H9 (cell line): ENCODE results near the gene NCAM1. TPM values are rescaled to one million over a fixed set of nuclear protein-coding genes. Genes with fewer than 3 reads are reported as not detected.

Experiments
- DNase-seq: peaks from one replicate; pipeline ENCODE4 v3.0.0-alpha.2; 2017
- H2AFZ ChIP-seq: one replicate; pipeline ENCODE4 v1.6.1; 2013; ENCODE audit warnings: mild to moderate bottlenecking, low read length, control low read depth, moderate library complexity
- H2AK5ac ChIP-seq: 2 replicates; pipeline ENCODE4 v1.6.1; 2013; ENCODE audit warnings: low read length, control low read depth, mixed read lengths; ENCODE audit not compliant: insufficient read length
- H2BK120ac ChIP-seq: one replicate; pipeline ENCODE4 v1.6.1; 2013; ENCODE audit warnings: low read depth, mild to moderate bottlenecking, low read length, control low read depth, inconsistent platforms; ENCODE audit not compliant: poor library complexity, severe bottlenecking
- H2BK12ac ChIP-seq: 2 replicates; pipeline ENCODE4 v1.6.1; 2013; ENCODE audit warnings: low read length, control low read depth, mixed read lengths, low read depth; ENCODE audit not compliant: insufficient read length
- H2BK15ac ChIP-seq: 2 replicates; pipeline ENCODE4 v1.6.1; 2013; ENCODE audit warnings: low read depth, low read length, control low read depth
- H2BK20ac ChIP-seq: one replicate; pipeline ENCODE4 v1.6.1; 2013; ENCODE audit warnings: low read depth, mild to moderate bottlenecking, low read length, control low read depth, inconsistent platforms; ENCODE audit not compliant: poor library complexity, severe bottlenecking
- H2BK5ac ChIP-seq: 2 replicates; pipeline ENCODE4 v1.6.1; 2013; ENCODE audit warnings: low read length, control low read depth, mixed read lengths; ENCODE audit not compliant: insufficient read length
- H3K14ac ChIP-seq: 2 replicates; pipeline ENCODE4 v1.6.1; 2013; ENCODE audit warnings: low read length, control low read depth; ENCODE audit not compliant: insufficient read depth
- H3K18ac ChIP-seq: 2 replicates; pipeline ENCODE4 v1.6.1; 2013; ENCODE audit warnings: low read depth, mild to moderate bottlenecking, mixed read lengths, low read length, control low read depth; ENCODE audit not compliant: insufficient read length
- H3K23ac ChIP-seq: 2 replicates; pipeline ENCODE4 v1.6.1; 2013; ENCODE audit warnings: low read length, control low read depth, mixed read lengths, low read depth; ENCODE audit not compliant: insufficient read length
- H3K23me2 ChIP-seq: 2 replicates; pipeline ENCODE4 v1.6.1; 2013; ENCODE audit warnings: low read depth, mild to moderate bottlenecking, mixed read lengths, low read length, control low read depth; ENCODE audit not compliant: insufficient read length, poor library complexity, severe bottlenecking
- H3K27ac ChIP-seq: 2 replicates; pipeline ENCODE4 v1.5.1; 2013; ENCODE audit warnings: low read length, control low read depth, mixed read lengths, low read depth; ENCODE audit not compliant: insufficient read length
- H3K27me3 ChIP-seq: 2 replicates; pipeline ENCODE4 v1.6.1; 2013; ENCODE audit warnings: low read length, control low read depth, inconsistent platforms; ENCODE audit not compliant: insufficient read depth
- H3K4ac ChIP-seq: 2 replicates; pipeline ENCODE4 v1.6.1; 2013; ENCODE audit warnings: low read depth, mild to moderate bottlenecking, control low read depth, inconsistent platforms, low read length, moderate library complexity
- H3K4me1 ChIP-seq: 2 replicates; pipeline ENCODE4 v1.6.1; 2013; ENCODE audit warnings: low read length, control low read depth, inconsistent platforms; ENCODE audit not compliant: insufficient read depth
- H3K4me2 ChIP-seq: 2 replicates; pipeline ENCODE4 v1.6.1; 2013; ENCODE audit warnings: low read length, control low read depth, mixed read lengths; ENCODE audit not compliant: insufficient read length, insufficient read depth
- H3K56ac ChIP-seq: 2 replicates; pipeline ENCODE4 v1.6.1; 2013; ENCODE audit warnings: low read depth, mild to moderate bottlenecking, mixed read lengths, low read length, control low read depth; ENCODE audit not compliant: insufficient read length
- H3K79me1 ChIP-seq: 2 replicates; pipeline ENCODE4 v1.6.1; 2013; ENCODE audit warnings: low read depth, mild to moderate bottlenecking, moderate library complexity, low read length, control low read depth, inconsistent platforms; ENCODE audit not compliant: insufficient read depth, poor library complexity, severe bottlenecking
- H3K79me2 ChIP-seq: 2 replicates; pipeline ENCODE4 v1.6.1; 2013; ENCODE audit warnings: low read length, control low read depth, inconsistent platforms; ENCODE audit not compliant: insufficient read depth
- H3K9ac ChIP-seq: 2 replicates; pipeline ENCODE4 v1.6.1; 2013; ENCODE audit warnings: low read length, control low read depth, mixed read lengths; ENCODE audit not compliant: insufficient read length; ENCODE audit errors: extremely low read depth
- H3K9me3 ChIP-seq: one replicate; pipeline ENCODE4 v1.6.1; 2013; ENCODE audit warnings: low read depth, low read length, inconsistent platforms; ENCODE audit not compliant: control insufficient read depth
- H3T11ph ChIP-seq: one replicate; pipeline ENCODE4 v1.6.1; 2013; ENCODE audit warnings: mild to moderate bottlenecking, low read length, control low read depth, inconsistent platforms
- H4K20me1 ChIP-seq: one replicate; pipeline ENCODE4 v1.6.1; 2013; ENCODE audit not compliant: control insufficient read depth, insufficient read length, insufficient read depth
- H4K5ac ChIP-seq: 2 replicates; pipeline ENCODE4 v1.6.1; 2013; ENCODE audit warnings: low read depth, mild to moderate bottlenecking, mixed read lengths, low read length, control low read depth; ENCODE audit not compliant: insufficient read length
- H4K8ac ChIP-seq: replicated peaks from 2 replicates; pipeline ENCODE4 v1.6.1; 2013; ENCODE audit warnings: low read length, control low read depth, mixed read lengths, low read depth; ENCODE audit not compliant: insufficient read length
- H4K91ac ChIP-seq: 2 replicates; pipeline ENCODE4 v1.6.1; 2013; ENCODE audit warnings: low read depth, mild to moderate bottlenecking, moderate library complexity, mixed read lengths, low read length, control low read depth; ENCODE audit not compliant: insufficient read length
- H3K27ac Mint-ChIP-seq, 3 experiments: 2 replicates in 2 of 3; 3 replicates in 1 of 3; pipeline ENCODE4 v1.8.0; 2020 to 2021; ENCODE audit warnings: mixed read lengths in 3 of 3, mild to moderate bottlenecking in 1 of 3, moderate library complexity in 1 of 3
- H3K27me3 Mint-ChIP-seq: 2 replicates; pipeline ENCODE4 v1.8.0; 2021; ENCODE audit warnings: low read depth, mild to moderate bottlenecking, moderate library complexity, mixed read lengths
- H3K36me3 Mint-ChIP-seq, 3 experiments: 2 replicates in 2 of 3; 3 replicates in 1 of 3; pipeline ENCODE4 v1.8.0; 2020 to 2021; ENCODE audit warnings: low read depth in 3 of 3, mixed read lengths in 3 of 3; ENCODE audit not compliant: insufficient read depth in 1 of 3
- H3K4me1 Mint-ChIP-seq, 2 experiments: 2 replicates each; pipeline ENCODE4 v1.8.0; 2020; ENCODE audit warnings: mixed read lengths in 2 of 2
- H3K4me3 Mint-ChIP-seq, 2 experiments: 2 replicates in 1 of 2; 3 replicates in 1 of 2; pipeline ENCODE4 v1.8.0; 2020 to 2021; ENCODE audit warnings: mild to moderate bottlenecking in 2 of 2, mixed read lengths in 2 of 2, moderate library complexity in 1 of 2
- H3K9me3 Mint-ChIP-seq, 2 experiments: 2 replicates in 1 of 2; 3 replicates in 1 of 2; pipeline ENCODE4 v1.8.0; 2020; ENCODE audit warnings: mild to moderate bottlenecking in 2 of 2, mixed read lengths in 2 of 2, moderate library complexity in 1 of 2
- CTCF ChIP-seq: fragments of 200-600 bp; sonication (generic); conservative IDR thresholded peaks from 3 replicates; pipeline ENCODE4 v1.8.0; 2021; ENCODE audit warnings: antibody characterized with exemption, mild to moderate bottlenecking
- WGBS: extraction: QIAGEN DNeasy Blood & Tissue Kit; methylation state at CpG from one replicate; pipeline ENCODE4 v1.1.7; 2013; ENCODE audit warnings: missing lambda C conversion rate, low lambda C conversion rate, mixed read lengths; ENCODE audit not compliant: insufficient read length; ENCODE audit errors: extremely low coverage; 5-methylcytosine and 5-hydroxymethylcytosine counted together
- total RNA-seq: library from RNA; stranded (reverse); gene quantifications from 2 replicates; pipeline ENCODE4 v1.2.1, GENCODE V29; 2021

NCAM1 gene
- total RNA-seq, 1 experiment from 2014 or later, result 2.5 TPM

GRCh38 chr11:113314389-113315301 lies 353.4 kb downstream of the NCAM1 start, which contains the start of gene TTC12:
Gene TTC12 (plus strand): TSS chr11:113314583. CDS start chr11:113316258, 1,675 bp downstream.
- Histone ChIP-seq H2BK15ac (no peak within 1 kb of the TSS), H3K27me3 (no peaks in the 10 kb centered on the region), H4K20me1 (no peaks in the 10 kb centered on the region), H3K9ac (peak within 1 kb of the TSS; percentile 74), H3K27ac (no peak within 1 kb of the TSS), H3K14ac (peak within 1 kb of the TSS; percentile 87), H4K91ac (no peak within 1 kb of the TSS), H2AFZ (no peak within 1 kb of the TSS), H2AK5ac (no peak within 1 kb of the TSS), H3K4me1 (no peaks in the 10 kb centered on the region), H3K23ac (no peak within 1 kb of the TSS), H2BK12ac (no peak within 1 kb of the TSS), H3K79me2 (no peaks in the 10 kb centered on the region), H4K5ac (no peak within 1 kb of the TSS), H2BK20ac (no peak within 1 kb of the TSS), H2BK5ac (no peak within 1 kb of the TSS), H3T11ph (no peak within 1 kb of the TSS), H3K4ac (no peak within 1 kb of the TSS), H3K79me1 (no peaks in the 10 kb centered on the region), H3K4me2 (peak within 1 kb of the TSS; percentile 65), H3K56ac (no peak within 1 kb of the TSS), H4K8ac (no peak within 1 kb of the TSS), H3K9me3 (no peaks in the 10 kb centered on the region), H2BK120ac (no peak within 1 kb of the TSS), H3K23me2 (peaks cover 7% of the 10 kb centered on the region), H3K18ac (peak within 1 kb of the TSS; percentile 76)
- Mint-ChIP-seq H3K4me3 (peak within 1 kb of the TSS; percentile 76 to 83), H3K27me3 (peaks cover 10% of the 10 kb centered on the region), H3K4me1 (peaks cover 16 to 19% of the 10 kb centered on the region in 2 experiments), H3K9me3 (peaks cover 0 to 4% of the 10 kb centered on the region in 2 experiments; a peak in 1 of 5 replicates), H3K27ac (peak within 1 kb of the TSS in 2 of 3 experiments; percentile 69 to 87; a peak in 4 of 7 replicates), H3K36me3 (peaks cover 6 to 23% (median 10%) of the 10 kb centered on the region in 3 experiments)
- no peak for TF ChIP-seq CTCF
- DNase-seq, result peak; percentile 96
- WGBS, result no CpG with 5 or more reads among the region's 64 CpGs
